ENCODE measurements around the gene CDX2. TPM values are rescaled to one million over a fixed set of nuclear protein-coding genes. Genes with fewer than 3 reads are reported as not detected.

Gene CDX2
- total RNA-seq, 1 experiment from 2014 or later = 5.1 TPM

- no peaks in the 10 kb centered on the region for H3K36me3 ChIP-seq (ENCODE audit: control insufficient read depth, insufficient read depth, low read length)
- BruUV-seq (replicated peaks) = no TSS peak
- H3K4me3 ChIP-seq (ENCODE audit: low read depth in 2 of 2, low read length in 2 of 2) = no peak overlapping the region
- H3K27me3 ChIP-seq (ENCODE audit: control insufficient read depth, insufficient read depth, low read length) = no peaks in the 10 kb centered on the region
- intact Hi-C loops (cut with micrococcal nuclease; ENCODE audit: unreplicated experiment) (no loop called here), in situ Hi-C loops (cut with HindIII; ENCODE audit: low pct_unique_long_range_greater_than_20kb, low sequenced_read_pairs) (no loop called here)
- H3K27ac ChIP-seq (ENCODE audit: low read length) = no peak overlapping the region
- no peaks in the 10 kb centered on the region for H3K9me3 ChIP-seq (ENCODE audit: control insufficient read depth, insufficient read depth, low read depth, low read length)
- ChIA-PET POLR2A (no interaction called here), CTCF (no interaction called here)
- no peak for TF ChIP-seq CTCF (IDR thresholded peaks at IDR 0.05)
- TF ChIP-seq POLR2AphosphoS5 (IDR thresholded peaks at IDR 0.05; ENCODE audit: low read depth, low read length) = no peak
- TF ChIP-seq REST (IDR thresholded peaks at IDR 0.05; ENCODE audit: insufficient read depth in 1 of 2, low read depth in 2 of 2, low read length in 1 of 2) = no peak
- no peak for TF ChIP-seq SIN3A (IDR thresholded peaks at IDR 0.05; ENCODE audit: borderline replicate concordance, insufficient read depth, low read depth, low read length)
- no peak for TF ChIP-seq TCF7L2 (IDR thresholded peaks at IDR 0.05; ENCODE audit: low read depth, low read length)
- DNase-seq (ENCODE audit: low read depth, low spot score) = no peak
- H3K4me1 ChIP-seq (ENCODE audit: control insufficient read depth, insufficient read depth, low read length) = 0 out of 2 replicates have a peak, but pooled peaks cover 3% of the 10 kb centered on the region
- no peak for ATAC-seq
Measured at GRCh38 chr13:27924529-27925141, 44.5 kb downstream of the CDX2 start.

GRCh38 chr13:27923794-27924528 lies 45.2 kb downstream of the CDX2 start:
- no peaks in the 10 kb centered on the region for H3K36me3 ChIP-seq (ENCODE audit: control insufficient read depth, insufficient read depth, low read length)
- ATAC-seq (no peak), DNase-seq (ENCODE audit: low read depth, low spot score) (no peak)
- no peaks in the 10 kb centered on the region for H3K27me3 ChIP-seq (ENCODE audit: control insufficient read depth, insufficient read depth, low read length)
- intact Hi-C loops (cut with micrococcal nuclease; ENCODE audit: unreplicated experiment) = no loop called here
- no peaks in the 10 kb centered on the region for H3K9me3 ChIP-seq (ENCODE audit: control insufficient read depth, insufficient read depth, low read depth, low read length)
- BruUV-seq (replicated peaks) = no TSS peak
- POLR2A ChIA-PET = no interaction called here
- H3K4me1 ChIP-seq (ENCODE audit: control insufficient read depth, insufficient read depth, low read length) = 0 out of 2 replicates have a peak, but pooled peaks cover 3% of the 10 kb centered on the region
- no peak overlapping the region for H3K27ac ChIP-seq (ENCODE audit: low read length)
- CTCF ChIA-PET = no interaction called here
- in situ Hi-C loops (cut with HindIII; ENCODE audit: low pct_unique_long_range_greater_than_20kb, low sequenced_read_pairs) = no loop called here
- no peak overlapping the region for H3K4me3 ChIP-seq (ENCODE audit: low read depth in 2 of 2, low read length in 2 of 2)
- TF ChIP-seq POLR2AphosphoS5 (IDR thresholded peaks at IDR 0.05; ENCODE audit: low read depth, low read length) = no peak
- no peak for TF ChIP-seq SIN3A (IDR thresholded peaks at IDR 0.05; ENCODE audit: borderline replicate concordance, insufficient read depth, low read depth, low read length)
- TF ChIP-seq REST (IDR thresholded peaks at IDR 0.05; ENCODE audit: insufficient read depth in 1 of 2, low read depth in 2 of 2, low read length in 1 of 2) = no peak
- TF ChIP-seq CTCF (IDR thresholded peaks at IDR 0.05) = no peak
- TF ChIP-seq TCF7L2 (IDR thresholded peaks at IDR 0.05; ENCODE audit: low read depth, low read length) = no peak
